Measurements from ENCODE around the gene ARID1A. TPM values are rescaled to one million over a fixed set of nuclear protein-coding genes. Genes with fewer than 3 reads are reported as not detected.

The ARID1A gene
- total RNA-seq, 1 donor from 2014 or later, result 85.1 TPM

GRCh38 chr1:26752519-26752918 is 56.7 kb downstream of the ARID1A start:
- FAIRE-seq, result no peak
- H3K27ac Mint-ChIP-seq (ENCODE audit: unreplicated experiment), result no peak overlapping the region

GRCh38 chr1:26754086-26754874 is 58.5 kb downstream of the ARID1A start:
- no peak overlapping the region for H3K27ac ChIP-seq (ENCODE audit: low read depth, low read length)
- H2AFZ ChIP-seq (ENCODE audit: low read depth, low read length), result no peak overlapping the region
- DNase-seq (ENCODE audit: low read depth), result peak; percentile 22
- no peak for TF ChIP-seq EZH2 (IDR thresholded peaks at IDR 0.05; ENCODE audit: insufficient read depth, low read length)
- TF ChIP-seq CTCF (IDR thresholded peaks at IDR 0.05; ENCODE audit: insufficient read depth, low read depth, low read length), result no peak
- no peak overlapping the region for H3K4me3 Mint-ChIP-seq (ENCODE audit: unreplicated experiment)
- H3K36me3 Mint-ChIP-seq (ENCODE audit: low read depth, unreplicated experiment), result peaks cover 33% of the 10 kb centered on the region
- H3K4me3 ChIP-seq (ENCODE audit: insufficient read depth, low read depth, low read length), result no peak overlapping the region
- H3K4me1 Mint-ChIP-seq (ENCODE audit: low read depth, unreplicated experiment), result peaks cover 10% of the 10 kb centered on the region
- no peak overlapping the region for H3K4me2 ChIP-seq (ENCODE audit: low read length)
- peaks cover 4% of the 10 kb centered on the region for H3K4me1 ChIP-seq (ENCODE audit: insufficient read depth, low read length)
- no peaks in the 10 kb centered on the region for H3K27me3 Mint-ChIP-seq (ENCODE audit: low read depth, unreplicated experiment)
- H3K27me3 ChIP-seq (ENCODE audit: insufficient read depth, low read length), result no peaks in the 10 kb centered on the region
- no peak overlapping the region for H3K9ac ChIP-seq (ENCODE audit: low read length)
- H4K20me1 ChIP-seq (ENCODE audit: insufficient read depth, low read length), result peaks cover 82% of the 10 kb centered on the region
- peaks cover 37% of the 10 kb centered on the region for H3K36me3 ChIP-seq (ENCODE audit: insufficient read depth, low read length)
- peaks cover 96% of the 10 kb centered on the region for H3K79me2 ChIP-seq (ENCODE audit: insufficient read depth, low read length)
- no peaks in the 10 kb centered on the region for H3K9me3 ChIP-seq (ENCODE audit: insufficient read depth, low read depth, low read length)
- FAIRE-seq, result no peak
- no peak overlapping the region for H3K27ac Mint-ChIP-seq (ENCODE audit: unreplicated experiment)
- no peaks in the 10 kb centered on the region for H3K9me3 Mint-ChIP-seq (ENCODE audit: unreplicated experiment)

More at GRCh38 chr1:26752519-26752918, 56.7 kb downstream of the ARID1A start:
- no peak overlapping the region for H3K4me3 Mint-ChIP-seq (ENCODE audit: unreplicated experiment)
- Histone ChIP-seq H3K4me3 (ENCODE audit: insufficient read depth, low read depth, low read length) (no peak overlapping the region), H3K4me2 (ENCODE audit: low read length) (no peak overlapping the region), H3K36me3 (ENCODE audit: insufficient read depth, low read length) (peaks cover 24% of the 10 kb centered on the region), H3K9me3 (ENCODE audit: insufficient read depth, low read depth, low read length) (no peaks in the 10 kb centered on the region), H3K79me2 (ENCODE audit: insufficient read depth, low read length) (peaks cover 93% of the 10 kb centered on the region), H2AFZ (ENCODE audit: low read depth, low read length) (no peak overlapping the region), H3K9ac (ENCODE audit: low read length) (no peak overlapping the region), H3K27ac (ENCODE audit: low read depth, low read length) (no peak overlapping the region), H4K20me1 (ENCODE audit: insufficient read depth, low read length) (peaks cover 76% of the 10 kb centered on the region), H3K27me3 (ENCODE audit: insufficient read depth, low read length) (no peaks in the 10 kb centered on the region), H3K4me1 (ENCODE audit: insufficient read depth, low read length) (peaks cover 4% of the 10 kb centered on the region)
- no peaks in the 10 kb centered on the region for H3K27me3 Mint-ChIP-seq (ENCODE audit: low read depth, unreplicated experiment)
- peaks cover 29% of the 10 kb centered on the region for H3K36me3 Mint-ChIP-seq (ENCODE audit: low read depth, unreplicated experiment)
- TF ChIP-seq CTCF (IDR thresholded peaks at IDR 0.05; ENCODE audit: insufficient read depth, low read depth, low read length), result no peak
- TF ChIP-seq EZH2 (IDR thresholded peaks at IDR 0.05; ENCODE audit: insufficient read depth, low read length), result no peak
- H3K4me1 Mint-ChIP-seq (ENCODE audit: low read depth, unreplicated experiment), result peaks cover 23% of the 10 kb centered on the region
- no peaks in the 10 kb centered on the region for H3K9me3 Mint-ChIP-seq (ENCODE audit: unreplicated experiment)
- no peak for DNase-seq (ENCODE audit: low read depth)

GRCh38 chr1:26758358-26758757 is 62.5 kb downstream of the ARID1A start:
- no peak overlapping the region for H3K4me2 ChIP-seq (ENCODE audit: low read length)
- Mint-ChIP-seq H3K9me3 (ENCODE audit: unreplicated experiment) (no peaks in the 10 kb centered on the region), H3K27me3 (ENCODE audit: low read depth, unreplicated experiment) (no peaks in the 10 kb centered on the region), H3K27ac (ENCODE audit: unreplicated experiment) (no peak overlapping the region), H3K4me1 (ENCODE audit: low read depth, unreplicated experiment) (no peaks in the 10 kb centered on the region), H3K36me3 (ENCODE audit: low read depth, unreplicated experiment) (peaks cover 29% of the 10 kb centered on the region), H3K4me3 (ENCODE audit: unreplicated experiment) (no peak overlapping the region)
- no peak overlapping the region for H3K27ac ChIP-seq (ENCODE audit: low read depth, low read length)
- no peak overlapping the region for H3K9ac ChIP-seq (ENCODE audit: low read length)
- peaks cover 71% of the 10 kb centered on the region for H4K20me1 ChIP-seq (ENCODE audit: insufficient read depth, low read length)
- H3K4me3 ChIP-seq (ENCODE audit: insufficient read depth, low read depth, low read length), result no peak overlapping the region
- H3K36me3 ChIP-seq (ENCODE audit: insufficient read depth, low read length), result peaks cover 47% of the 10 kb centered on the region
- DNase-seq (ENCODE audit: low read depth) (no peak), FAIRE-seq (no peak)
- no peaks in the 10 kb centered on the region for H3K27me3 ChIP-seq (ENCODE audit: insufficient read depth, low read length)
- no peak for TF ChIP-seq CTCF (IDR thresholded peaks at IDR 0.05; ENCODE audit: insufficient read depth, low read depth, low read length)
- no peak for TF ChIP-seq EZH2 (IDR thresholded peaks at IDR 0.05; ENCODE audit: insufficient read depth, low read length)
- H2AFZ ChIP-seq (ENCODE audit: low read depth, low read length), result no peak overlapping the region
- no peaks in the 10 kb centered on the region for H3K9me3 ChIP-seq (ENCODE audit: insufficient read depth, low read depth, low read length)
- H3K4me1 ChIP-seq (ENCODE audit: insufficient read depth, low read length), result peaks cover 4% of the 10 kb centered on the region
- H3K79me2 ChIP-seq (ENCODE audit: insufficient read depth, low read length), result peaks cover 91% of the 10 kb centered on the region

All from astrocyte (in vitro differentiated cells and primary cell).